Activated CD4-positive, alpha-beta T cell treated with anti-CD3 and anti-CD28 coated beads, Interleukin-2, amount 50 U/mL, for 24 hours (primary cell): Measurements from ENCODE around the gene MORN3.

Experiments used
- DNase-seq, 2 donors: peaks; one replicate each; pipeline ENCODE4 v3.0.0-alpha.2; 2020; ENCODE audit warnings: low read depth in 1 of 2, low spot score in 1 of 2

The MORN3 gene

DNA sequence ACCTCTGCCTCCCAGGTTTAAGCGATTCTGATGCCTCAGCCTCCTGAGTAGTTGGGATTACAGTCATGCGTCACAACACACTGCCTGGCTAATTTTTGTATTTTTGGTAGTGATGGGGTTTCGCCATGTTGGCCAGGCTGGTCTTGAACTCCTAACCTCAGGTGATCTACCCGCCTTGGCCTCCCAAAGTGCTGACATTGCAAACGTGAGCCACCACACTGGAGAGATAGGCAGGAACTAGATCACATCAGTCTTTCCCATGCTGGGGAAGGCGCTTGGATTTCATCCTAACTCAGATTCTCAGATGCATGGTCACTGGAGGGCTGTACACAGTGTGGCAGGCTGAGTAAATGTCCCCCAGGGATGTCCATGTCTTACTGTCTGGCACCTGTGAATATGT, 61.2 kb downstream of the MORN3 start:
- no peak for DNase-seq

DNA sequence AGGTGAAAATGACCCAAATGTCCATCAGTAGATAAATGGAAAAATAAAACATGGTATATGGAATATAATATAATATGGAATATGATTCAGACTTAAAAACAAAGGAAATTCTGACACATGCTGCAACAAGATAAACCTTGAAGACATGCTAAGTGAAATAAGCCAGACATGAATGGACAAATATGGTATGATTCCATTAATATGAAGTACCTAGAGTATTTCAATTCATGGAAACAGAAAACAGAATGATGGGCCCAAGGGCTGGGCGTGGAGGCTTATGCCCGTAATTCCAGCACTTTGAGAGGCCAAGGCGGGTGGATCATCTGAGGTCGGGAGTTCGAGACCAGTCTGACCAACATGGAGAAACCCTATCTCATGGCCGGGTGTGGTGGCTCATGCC, 65.9 kb downstream of the MORN3 start:
- DNase-seq, result no peak

DNA sequence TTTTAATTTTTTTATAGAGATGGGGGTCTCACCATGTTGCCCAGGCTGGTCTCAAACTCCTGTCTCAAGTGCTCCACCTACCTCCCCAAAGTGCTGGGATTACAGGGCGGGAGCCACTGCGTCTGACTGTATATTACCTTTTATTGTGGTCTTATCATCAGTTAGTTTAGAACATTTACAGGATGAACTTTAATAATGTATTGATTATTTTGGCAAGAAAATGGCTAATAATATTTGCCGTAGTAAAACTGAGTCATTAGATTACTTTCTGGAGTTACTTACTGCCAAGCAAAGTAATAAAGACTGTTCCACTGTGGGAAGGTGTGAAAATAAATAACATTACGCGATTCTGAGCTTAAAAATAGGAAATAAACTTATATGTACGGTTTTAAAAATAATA, 66.7 kb downstream of the MORN3 start:
- no peak for DNase-seq

DNA sequence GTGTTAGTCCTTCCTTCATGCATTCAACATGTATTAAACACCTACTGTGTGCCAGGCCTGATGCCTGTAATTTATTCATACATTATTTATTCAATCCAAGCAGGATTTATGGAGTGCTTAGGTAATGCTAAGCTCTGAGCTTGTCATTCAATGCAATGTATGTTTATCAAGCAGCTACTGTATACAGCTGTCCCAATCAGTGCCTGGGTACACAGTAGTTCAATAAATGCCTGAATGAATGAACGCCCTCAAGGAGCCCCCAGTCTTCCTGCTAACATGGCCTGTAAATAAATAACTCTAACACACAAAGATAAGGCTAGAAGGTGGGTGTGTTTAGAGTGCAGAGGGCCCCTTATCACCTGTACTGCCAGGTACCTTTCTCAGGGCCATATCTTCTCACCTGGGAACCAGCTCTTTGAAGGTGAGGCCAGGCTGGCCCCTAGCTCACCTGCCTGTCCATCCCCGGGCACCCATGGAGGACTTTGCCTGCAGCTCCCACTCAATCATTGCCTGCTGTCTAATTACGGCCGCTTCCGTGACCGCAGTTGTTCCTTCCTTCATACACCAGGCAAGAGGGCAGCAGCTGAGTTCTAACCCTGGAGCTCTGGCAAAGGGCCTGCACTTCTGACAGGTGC, 68.6 kb downstream of the MORN3 start:
- no peak for DNase-seq
